HepG2 (cell line): ENCODE data around the gene PPP2R2B. TPM values are rescaled to one million over a fixed set of nuclear protein-coding genes. Genes with fewer than 3 reads are reported as not detected.

Source experiments
- SALL2 ChIP-seq: sonication (generic); formaldehyde crosslinking; IDR thresholded peaks from 2 replicates; pipeline ENCODE4 v1.8.1; 2023; ENCODE audit warnings: mild to moderate bottlenecking, missing genetic modification reagents, inconsistent platforms
- TAF15 ChIP-seq: fragments of 200-400 bp; formaldehyde crosslinking; IDR thresholded peaks from one replicate; pipeline ENCODE4 v1.6.1; 2018; ENCODE audit warnings: mild to moderate bottlenecking, low read depth, low read length; ENCODE audit not compliant: poor library complexity, severe bottlenecking
- ZEB1 ChIP-seq: IDR thresholded peaks from 2 replicates; pipeline ENCODE4 v1.6.1; 2012; ENCODE audit warnings: mild to moderate bottlenecking, low read depth, inconsistent platforms; ENCODE audit not compliant: insufficient replicate concordance
- ZNF615 ChIP-seq: sonication (generic); formaldehyde crosslinking; IDR thresholded peaks from 2 replicates; pipeline ENCODE4 v1.5.0; 2020; ENCODE audit warnings: mild to moderate bottlenecking, missing genetic modification reagents, borderline replicate concordance
- polyA plus RNA-seq, 8 experiments: library from polyadenylated mRNA; depleted of rRNA in 3 of 8; stranded (reverse) in 7 of 8; unstranded in 1 of 8; fragments of >200 nt; fragmentation: Illumina TruSeq in 4 of 8; extraction: Trizol in 4 of 8; gene quantifications; 2 replicates each; pipeline versions ENCODE4 v1.2.1 to v1.2.3, GENCODE V29; 2011 to 2016; ENCODE audit warnings: low read depth in 4 of 8, missing spikeins in 1 of 8, mixed read lengths in 1 of 8; ENCODE audit not compliant: insufficient read depth in 1 of 8
- total RNA-seq, 5 experiments: library from RNA; depleted of rRNA; stranded (reverse); fragments of >200 nt; fragmentation: Illumina TruSeq; extraction: Trizol; gene quantifications; 2 replicates each; pipeline ENCODE4 v1.2.3, GENCODE V29; 2016; ENCODE audit warnings: low read depth in 1 of 5
- TF ChIP-seq, protein P1 (sequence below), 2 experiments: fragments of 450-650 bp in 1 of 2; sonication (generic) in 1 of 2; formaldehyde crosslinking in 1 of 2; IDR thresholded peaks; 2 replicates each; pipeline versions ENCODE4 v1.6.1 to v1.8.0; 2016 to 2022; ENCODE audit warnings: antibody characterized with exemption in 1 of 2, mild to moderate bottlenecking in 1 of 2, missing genetic modification reagents in 1 of 2
- TF ChIP-seq, protein P2 (sequence below): sonication (generic); formaldehyde crosslinking; IDR thresholded peaks from 2 replicates; pipeline ENCODE4 v1.4.0; 2020; ENCODE audit warnings: missing genetic modification reagents; ENCODE audit errors: not compliant biosample characterization
- TF ChIP-seq, protein P3 (sequence below): sonication (generic); formaldehyde crosslinking; IDR thresholded peaks from 2 replicates; pipeline ENCODE4; 2020; ENCODE audit warnings: missing genetic modification reagents, mild to moderate bottlenecking, borderline replicate concordance
- TF ChIP-seq, protein P4 (sequence below): sonication (generic); formaldehyde crosslinking; IDR thresholded peaks from 2 replicates; pipeline ENCODE4 v1.5.0; 2020; ENCODE audit warnings: missing genetic modification reagents

Gene PPP2R2B
- total and polyA plus RNA-seq, 2 of the 13 experiments (the other 11 are each of a cell fraction or from before 2014, with no cell fraction given), result not detected

DNA sequence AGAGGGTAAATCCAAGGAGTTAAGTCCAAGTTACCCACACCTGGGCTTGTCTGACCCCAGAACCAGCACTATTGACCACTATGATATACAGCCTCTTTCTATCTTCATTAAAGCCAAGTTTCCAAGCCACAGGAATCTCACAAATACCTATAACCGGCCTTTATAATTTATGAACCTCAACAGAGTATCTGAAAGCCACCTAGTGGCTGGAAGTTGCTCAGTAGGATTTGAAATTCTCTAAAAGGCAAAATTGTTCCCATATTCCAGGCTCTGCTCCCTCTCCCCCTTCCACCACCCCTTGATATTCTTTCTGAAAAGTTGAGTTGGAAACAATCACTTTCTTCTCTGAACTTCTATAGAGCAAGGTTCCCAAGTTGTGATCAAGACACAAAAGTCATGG is 256.2 kb downstream of the PPP2R2B start (continued):
- TF ChIP-seq ZEB1 (no peak), TAF15 (no peak), ZNF615 (CRISPR knock-in tag) (no peak), SALL2 (CRISPR knock-in tag) (no peak)
- TF ChIP-seq, protein P1, sequence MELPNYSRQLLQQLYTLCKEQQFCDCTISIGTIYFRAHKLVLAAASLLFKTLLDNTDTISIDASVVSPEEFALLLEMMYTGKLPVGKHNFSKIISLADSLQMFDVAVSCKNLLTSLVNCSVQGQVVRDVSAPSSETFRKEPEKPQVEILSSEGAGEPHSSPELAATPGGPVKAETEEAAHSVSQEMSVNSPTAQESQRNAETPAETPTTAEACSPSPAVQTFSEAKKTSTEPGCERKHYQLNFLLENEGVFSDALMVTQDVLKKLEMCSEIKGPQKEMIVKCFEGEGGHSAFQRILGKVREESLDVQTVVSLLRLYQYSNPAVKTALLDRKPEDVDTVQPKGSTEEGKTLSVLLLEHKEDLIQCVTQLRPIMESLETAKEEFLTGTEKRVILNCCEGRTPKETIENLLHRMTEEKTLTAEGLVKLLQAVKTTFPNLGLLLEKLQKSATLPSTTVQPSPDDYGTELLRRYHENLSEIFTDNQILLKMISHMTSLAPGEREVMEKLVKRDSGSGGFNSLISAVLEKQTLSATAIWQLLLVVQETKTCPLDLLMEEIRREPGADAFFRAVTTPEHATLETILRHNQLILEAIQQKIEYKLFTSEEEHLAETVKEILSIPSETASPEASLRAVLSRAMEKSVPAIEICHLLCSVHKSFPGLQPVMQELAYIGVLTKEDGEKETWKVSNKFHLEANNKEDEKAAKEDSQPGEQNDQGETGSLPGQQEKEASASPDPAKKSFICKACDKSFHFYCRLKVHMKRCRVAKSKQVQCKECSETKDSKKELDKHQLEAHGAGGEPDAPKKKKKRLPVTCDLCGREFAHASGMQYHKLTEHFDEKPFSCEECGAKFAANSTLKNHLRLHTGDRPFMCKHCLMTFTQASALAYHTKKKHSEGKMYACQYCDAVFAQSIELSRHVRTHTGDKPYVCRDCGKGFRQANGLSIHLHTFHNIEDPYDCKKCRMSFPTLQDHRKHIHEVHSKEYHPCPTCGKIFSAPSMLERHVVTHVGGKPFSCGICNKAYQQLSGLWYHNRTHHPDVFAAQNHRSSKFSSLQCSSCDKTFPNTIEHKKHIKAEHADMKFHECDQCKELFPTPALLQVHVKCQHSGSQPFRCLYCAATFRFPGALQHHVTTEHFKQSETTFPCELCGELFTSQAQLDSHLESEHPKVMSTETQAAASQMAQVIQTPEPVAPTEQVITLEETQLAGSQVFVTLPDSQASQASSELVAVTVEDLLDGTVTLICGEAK (IDR thresholded peaks at IDR 0.05), result no peak
- TF ChIP-seq, protein P1 (CRISPR knock-in tag; IDR thresholded peaks at IDR 0.05), result no peak
- TF ChIP-seq, protein P2, sequence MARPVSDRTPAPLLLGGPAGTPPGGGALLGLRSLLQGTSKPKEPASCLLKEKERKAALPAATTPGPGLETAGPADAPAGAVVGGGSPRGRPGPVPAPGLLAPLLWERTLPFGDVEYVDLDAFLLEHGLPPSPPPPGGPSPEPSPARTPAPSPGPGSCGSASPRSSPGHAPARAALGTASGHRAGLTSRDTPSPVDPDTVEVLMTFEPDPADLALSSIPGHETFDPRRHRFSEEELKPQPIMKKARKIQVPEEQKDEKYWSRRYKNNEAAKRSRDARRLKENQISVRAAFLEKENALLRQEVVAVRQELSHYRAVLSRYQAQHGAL (CRISPR knock-in tag), result no peak
- TF ChIP-seq, protein P3, sequence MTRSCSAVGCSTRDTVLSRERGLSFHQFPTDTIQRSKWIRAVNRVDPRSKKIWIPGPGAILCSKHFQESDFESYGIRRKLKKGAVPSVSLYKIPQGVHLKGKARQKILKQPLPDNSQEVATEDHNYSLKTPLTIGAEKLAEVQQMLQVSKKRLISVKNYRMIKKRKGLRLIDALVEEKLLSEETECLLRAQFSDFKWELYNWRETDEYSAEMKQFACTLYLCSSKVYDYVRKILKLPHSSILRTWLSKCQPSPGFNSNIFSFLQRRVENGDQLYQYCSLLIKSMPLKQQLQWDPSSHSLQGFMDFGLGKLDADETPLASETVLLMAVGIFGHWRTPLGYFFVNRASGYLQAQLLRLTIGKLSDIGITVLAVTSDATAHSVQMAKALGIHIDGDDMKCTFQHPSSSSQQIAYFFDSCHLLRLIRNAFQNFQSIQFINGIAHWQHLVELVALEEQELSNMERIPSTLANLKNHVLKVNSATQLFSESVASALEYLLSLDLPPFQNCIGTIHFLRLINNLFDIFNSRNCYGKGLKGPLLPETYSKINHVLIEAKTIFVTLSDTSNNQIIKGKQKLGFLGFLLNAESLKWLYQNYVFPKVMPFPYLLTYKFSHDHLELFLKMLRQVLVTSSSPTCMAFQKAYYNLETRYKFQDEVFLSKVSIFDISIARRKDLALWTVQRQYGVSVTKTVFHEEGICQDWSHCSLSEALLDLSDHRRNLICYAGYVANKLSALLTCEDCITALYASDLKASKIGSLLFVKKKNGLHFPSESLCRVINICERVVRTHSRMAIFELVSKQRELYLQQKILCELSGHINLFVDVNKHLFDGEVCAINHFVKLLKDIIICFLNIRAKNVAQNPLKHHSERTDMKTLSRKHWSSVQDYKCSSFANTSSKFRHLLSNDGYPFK (CRISPR knock-in tag), result no peak
- TF ChIP-seq, protein P4, sequence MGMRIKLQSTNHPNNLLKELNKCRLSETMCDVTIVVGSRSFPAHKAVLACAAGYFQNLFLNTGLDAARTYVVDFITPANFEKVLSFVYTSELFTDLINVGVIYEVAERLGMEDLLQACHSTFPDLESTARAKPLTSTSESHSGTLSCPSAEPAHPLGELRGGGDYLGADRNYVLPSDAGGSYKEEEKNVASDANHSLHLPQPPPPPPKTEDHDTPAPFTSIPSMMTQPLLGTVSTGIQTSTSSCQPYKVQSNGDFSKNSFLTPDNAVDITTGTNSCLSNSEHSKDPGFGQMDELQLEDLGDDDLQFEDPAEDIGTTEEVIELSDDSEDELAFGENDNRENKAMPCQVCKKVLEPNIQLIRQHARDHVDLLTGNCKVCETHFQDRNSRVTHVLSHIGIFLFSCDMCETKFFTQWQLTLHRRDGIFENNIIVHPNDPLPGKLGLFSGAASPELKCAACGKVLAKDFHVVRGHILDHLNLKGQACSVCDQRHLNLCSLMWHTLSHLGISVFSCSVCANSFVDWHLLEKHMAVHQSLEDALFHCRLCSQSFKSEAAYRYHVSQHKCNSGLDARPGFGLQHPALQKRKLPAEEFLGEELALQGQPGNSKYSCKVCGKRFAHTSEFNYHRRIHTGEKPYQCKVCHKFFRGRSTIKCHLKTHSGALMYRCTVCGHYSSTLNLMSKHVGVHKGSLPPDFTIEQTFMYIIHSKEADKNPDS (CRISPR knock-in tag), result no peak
